Embryonic facial prominence (tissue), 1 donor: ENCODE measurements around the gene EDIL3.

Source experiments
- DNase-seq: peaks from one replicate; pipeline ENCODE4 v3.0.0-alpha.2; 2016; ENCODE audit errors: extremely low spot score

The EDIL3 gene

GRCh38 chr5:83911367-83911919, 473.2 kb downstream of the EDIL3 start:
- no peak for DNase-seq

GRCh38 chr5:83900306-83900705, 484.4 kb downstream of the EDIL3 start:
- DNase-seq: no peak

- DNase-seq: no peak
These were observed 485.2 kb downstream of the EDIL3 start for GRCh38 chr5:83899326-83899970.

GRCh38 chr5:83895860-83896259, 488.8 kb downstream of the EDIL3 start:
- no peak for DNase-seq

GRCh38 chr5:83891261-83891660, 493.4 kb downstream of the EDIL3 start:
- no peak for DNase-seq
